VCaP (cell line): ENCODE measurements around the gene ZNF367.

Experiments used
- H3K27ac ChIP-seq: fragments of 450-650 bp; 2 replicates; pipeline ENCODE4 v1.5.1; 2017
- CTCF ChIP-seq: fragments of 450-650 bp; conservative IDR thresholded peaks from 2 replicates; pipeline ENCODE4 v1.5.1; 2017; ENCODE audit warnings: mild to moderate bottlenecking, moderate library complexity

ZNF367 gene

GRCh38 chr9:96412174-96412913, 5.8 kb downstream of the ZNF367 start:
- TF ChIP-seq CTCF = no peak
- H3K27ac ChIP-seq = peak overlapping the region; percentile 57

- TF ChIP-seq CTCF = no peak
- no peak overlapping the region for H3K27ac ChIP-seq
These were observed 6.9 kb downstream of the ZNF367 start for GRCh38 chr9:96411129-96411838.

GRCh38 chr9:96408409-96409280, 9.5 kb downstream of the ZNF367 start:
- no peak overlapping the region for H3K27ac ChIP-seq
- no peak for TF ChIP-seq CTCF

- TF ChIP-seq CTCF = no peak
- no peak overlapping the region for H3K27ac ChIP-seq
These were observed 17.8 kb downstream of the ZNF367 start for GRCh38 chr9:96400132-96400910.

GRCh38 chr9:96399325-96399633, 18.9 kb downstream of the ZNF367 start:
- TF ChIP-seq CTCF = no peak
- no peak overlapping the region for H3K27ac ChIP-seq

- TF ChIP-seq CTCF = no peak
These were observed 19.4 kb downstream of the ZNF367 start for GRCh38 chr9:96398582-96399324.

More at GRCh38 chr9:96398582-96399324, 19.4 kb downstream of the ZNF367 start:
- H3K27ac ChIP-seq = no peak overlapping the region
